ENCODE results near the gene TMEM164.

The TMEM164 gene

GRCh38 chrX:110210417-110211139 is 207.7 kb downstream of the TMEM164 start:
- no peak for DNase-seq (ENCODE audit: low read depth in 2 of 2)

GRCh38 chrX:110211340-110211739 is 208.4 kb downstream of the TMEM164 start:
- no peak for DNase-seq (ENCODE audit: low read depth in 2 of 2)

GRCh38 chrX:110212299-110212698 is 209.4 kb downstream of the TMEM164 start:
- DNase-seq (ENCODE audit: low read depth in 2 of 2) = no peak

GRCh38 chrX:110213183-110213582 is 210.3 kb downstream of the TMEM164 start:
- no peak for DNase-seq (ENCODE audit: low read depth in 2 of 2)

GRCh38 chrX:110214684-110215083 is 211.8 kb downstream of the TMEM164 start:
- DNase-seq (ENCODE audit: low read depth in 2 of 2) = no peak

GRCh38 chrX:110215411-110215810 is 212.5 kb downstream of the TMEM164 start:
- DNase-seq (ENCODE audit: low read depth in 2 of 2) = no peak

- DNase-seq (ENCODE audit: low read depth in 2 of 2) = no peak
These were observed 213.1 kb downstream of the TMEM164 start for GRCh38 chrX:110216027-110216426.

GRCh38 chrX:110218591-110218990 is 215.7 kb downstream of the TMEM164 start:
- no peak for DNase-seq (ENCODE audit: low read depth in 2 of 2)

GRCh38 chrX:110219920-110220319 is 217.0 kb downstream of the TMEM164 start:
- DNase-seq (ENCODE audit: low read depth in 2 of 2) = no peak

GRCh38 chrX:110222497-110223257 is 219.8 kb downstream of the TMEM164 start:
- no peak for DNase-seq (ENCODE audit: low read depth in 2 of 2)

- DNase-seq (ENCODE audit: low read depth in 2 of 2) = no peak
These were observed 222.2 kb downstream of the TMEM164 start for GRCh38 chrX:110224926-110225617.

- no peak for DNase-seq (ENCODE audit: low read depth in 2 of 2)
These were observed 224.0 kb downstream of the TMEM164 start for GRCh38 chrX:110226931-110227330.
